HAP-1 (cell line): ENCODE data around the gene JADE3.

Experiments
- DNase-seq, 2 experiments: peaks; one replicate each; pipeline ENCODE4 v3.0.0-alpha.2; 2016 to 2020; ENCODE audit warnings: low spot score in 2 of 2
- H3K27me3 ChIP-seq: fragments of 250-450 bp; sonication (Bioruptor Pico); 2 replicates; pipeline ENCODE4 v1.5.1; 2020; ENCODE audit warnings: low read depth, mild to moderate bottlenecking, moderate library complexity
- H3K36me3 ChIP-seq: fragments of 250-450 bp; sonication (Bioruptor Pico); replicated peaks from 2 replicates; pipeline ENCODE4 v1.5.1; 2020; ENCODE audit warnings: mild to moderate bottlenecking
- H3K4me1 ChIP-seq: fragments of 250-450 bp; sonication (Bioruptor Pico); 2 replicates; pipeline ENCODE4 v1.5.1; 2020; ENCODE audit warnings: mild to moderate bottlenecking
- H3K4me3 ChIP-seq: fragments of 250-450 bp; sonication (Bioruptor Pico); 2 replicates; pipeline ENCODE4 v1.5.1; 2020; ENCODE audit warnings: mild to moderate bottlenecking, moderate library complexity
- H3K9me3 ChIP-seq: fragments of 250-450 bp; sonication (Bioruptor Pico); 2 replicates; pipeline ENCODE4 v1.5.1; 2020; ENCODE audit warnings: mild to moderate bottlenecking, moderate library complexity
- in situ Hi-C: fragments of 300-500 bp; cut with MboI; formaldehyde crosslinking; loops from 3 replicates; pipeline ENCODE4 v1.14.3; 2020; ENCODE audit warnings: low sequenced_read_pairs, inconsistent platforms, mixed read lengths

Gene JADE3

DNA sequence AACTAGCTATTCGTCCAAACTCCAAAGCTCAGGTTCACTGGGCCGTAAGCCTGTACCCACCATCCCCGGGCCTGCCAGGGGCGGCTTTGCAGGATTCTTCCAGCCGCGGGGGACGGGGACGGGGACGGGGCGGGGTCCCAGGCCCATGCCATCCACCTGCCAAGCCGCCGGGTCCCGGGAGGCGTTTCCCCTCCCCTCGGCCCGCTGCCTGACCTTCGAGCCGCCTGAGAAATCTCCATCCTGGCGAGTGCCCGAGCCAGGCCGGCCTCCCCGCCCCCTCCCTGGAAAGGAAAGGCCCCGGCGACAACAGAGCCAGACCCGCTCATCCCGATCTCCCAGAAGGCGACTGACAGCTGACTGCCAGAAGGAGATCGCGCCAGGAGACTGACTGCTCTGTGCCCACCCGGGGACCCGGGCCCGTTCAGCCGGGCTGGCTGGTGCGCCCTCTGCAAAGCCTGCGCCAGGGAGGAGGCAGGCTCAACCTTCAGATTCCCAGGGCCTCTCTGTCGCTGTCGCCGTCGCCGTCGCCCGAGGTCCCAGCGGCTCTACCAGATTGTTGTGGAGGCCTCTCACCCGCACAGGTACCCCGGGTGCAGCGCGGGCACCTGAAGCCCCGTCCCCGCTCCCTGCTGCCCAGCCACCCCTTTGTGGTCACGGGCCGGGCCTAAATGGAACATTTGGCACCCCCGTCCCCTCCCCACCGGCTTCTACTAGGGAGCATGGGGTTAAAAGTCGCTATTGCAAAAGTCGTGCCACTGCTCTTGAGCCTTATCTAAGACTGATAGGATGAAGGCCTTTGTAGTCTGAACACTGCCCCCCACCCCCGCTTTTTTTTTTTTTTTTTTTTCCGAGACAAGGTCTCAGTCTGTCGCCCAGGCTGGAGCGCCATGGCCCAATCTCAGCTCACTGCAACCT lies 166.2 kb downstream of the JADE3 start, which contains the start of gene RGN:
Gene RGN, plus strand, starts transcription at position 315 of the 915 bp plus-strand sequence. CDS start 2,702 bp downstream, outside the sequence.
- in situ Hi-C loops, result no loop called here
- H3K4me3 ChIP-seq, result no peak within 1 kb of the TSS
- peaks cover 9% of the 10 kb centered on the region for H3K4me1 ChIP-seq
- H3K27me3 ChIP-seq, result no peaks in the 10 kb centered on the region
- no peaks in the 10 kb centered on the region for H3K9me3 ChIP-seq
- no peaks in the 10 kb centered on the region for H3K36me3 ChIP-seq
- no peak for DNase-seq

DNA sequence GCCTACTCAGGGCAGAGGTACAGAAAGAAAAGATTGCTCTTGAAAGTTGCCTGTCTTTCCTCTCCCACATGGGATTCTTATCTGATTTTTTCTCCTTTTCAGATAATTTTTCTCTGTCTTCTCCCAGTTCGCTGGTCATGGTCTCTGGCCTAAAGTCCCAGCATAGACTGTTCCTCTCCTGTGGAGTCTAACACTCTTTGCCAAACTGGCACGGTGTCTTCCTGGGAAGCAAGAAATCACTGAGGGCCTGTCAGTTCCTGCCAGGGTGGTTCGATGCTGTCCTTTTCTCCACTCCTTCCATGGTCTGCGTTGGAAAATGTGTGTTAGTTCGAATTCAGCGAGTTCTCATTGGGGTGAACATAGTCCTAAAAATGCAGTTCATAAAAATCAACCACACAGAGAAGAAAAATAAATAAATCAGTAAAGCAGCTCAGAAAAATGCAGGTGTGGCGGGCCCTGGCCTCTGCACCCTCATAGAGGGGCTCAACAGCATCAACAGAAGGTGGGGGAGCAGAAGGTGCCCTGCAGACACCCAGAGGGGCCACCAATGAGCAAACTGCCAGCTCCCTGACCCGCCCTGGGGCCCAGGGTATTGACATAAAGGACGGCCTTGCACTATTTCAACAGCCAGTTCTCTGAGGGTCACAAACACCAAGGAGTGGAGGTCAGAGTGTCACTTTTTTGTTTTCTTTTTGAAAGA lies 168.1 kb downstream of the JADE3 start:
- Histone ChIP-seq H3K4me1 (peaks cover 9% of the 10 kb centered on the region), H3K9me3 (no peaks in the 10 kb centered on the region), H3K4me3 (no peak overlapping the region), H3K36me3 (no peaks in the 10 kb centered on the region), H3K27me3 (no peaks in the 10 kb centered on the region)
- DNase-seq, result no peak
- in situ Hi-C loops, result no loop called here

DNA sequence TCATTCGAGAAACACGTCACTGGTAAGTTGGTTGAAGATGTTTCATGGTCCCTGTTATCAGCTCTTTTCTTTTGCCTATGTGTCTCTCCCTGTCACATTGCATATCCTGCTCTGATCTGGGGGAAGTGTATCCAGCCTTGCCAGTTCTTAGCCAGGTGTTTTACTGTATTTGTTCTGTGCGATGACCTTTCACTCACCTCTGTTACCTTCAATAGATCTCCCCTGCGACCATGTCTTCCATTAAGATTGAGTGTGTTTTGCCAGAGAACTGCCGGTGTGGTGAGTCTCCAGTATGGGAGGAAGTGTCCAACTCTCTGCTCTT lies 168.7 kb downstream of the JADE3 start:
- no peaks in the 10 kb centered on the region for H3K9me3 ChIP-seq
- no peaks in the 10 kb centered on the region for H3K27me3 ChIP-seq
- H3K36me3 ChIP-seq, result no peaks in the 10 kb centered on the region
- in situ Hi-C loops, result no loop called here
- peaks cover 9% of the 10 kb centered on the region for H3K4me1 ChIP-seq
- DNase-seq, result no peak
- no peak overlapping the region for H3K4me3 ChIP-seq

DNA sequence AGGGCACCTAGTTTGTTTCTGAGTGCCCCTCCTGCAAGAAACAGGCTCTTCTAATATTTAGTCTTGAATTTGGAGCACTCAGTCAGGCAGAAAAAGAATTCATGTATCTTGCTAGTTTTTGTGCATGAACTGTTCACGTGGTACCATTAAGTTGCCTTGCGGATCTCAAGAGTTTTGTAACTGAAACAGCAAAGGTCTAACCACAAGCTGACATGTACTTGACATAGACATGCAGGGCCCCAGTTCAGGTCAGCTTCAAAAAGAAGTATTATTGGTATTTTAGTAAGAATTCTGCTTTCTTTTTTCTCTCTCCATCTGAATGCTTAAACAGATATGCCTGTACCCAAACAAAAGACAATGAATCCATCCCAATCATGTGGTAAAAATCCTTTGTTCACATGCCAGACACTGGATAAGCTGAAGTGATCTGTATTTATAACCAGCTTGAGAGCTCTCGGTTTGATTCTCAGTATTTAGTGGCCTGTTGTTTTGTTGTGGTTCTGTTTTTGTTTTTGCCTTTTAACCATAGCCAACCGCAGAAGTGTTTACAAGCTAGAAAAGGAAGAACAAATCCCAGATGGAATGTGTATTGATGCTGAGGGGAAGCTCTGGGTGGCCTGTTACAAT lies 179.0 kb downstream of the JADE3 start:
- in situ Hi-C loops, result loop anchor here (10.0 kb wide), 1 partner anchor 56 kb away; no protein-coding TSS in a partner anchor
- peak; percentile 47 to 91 for DNase-seq

DNA sequence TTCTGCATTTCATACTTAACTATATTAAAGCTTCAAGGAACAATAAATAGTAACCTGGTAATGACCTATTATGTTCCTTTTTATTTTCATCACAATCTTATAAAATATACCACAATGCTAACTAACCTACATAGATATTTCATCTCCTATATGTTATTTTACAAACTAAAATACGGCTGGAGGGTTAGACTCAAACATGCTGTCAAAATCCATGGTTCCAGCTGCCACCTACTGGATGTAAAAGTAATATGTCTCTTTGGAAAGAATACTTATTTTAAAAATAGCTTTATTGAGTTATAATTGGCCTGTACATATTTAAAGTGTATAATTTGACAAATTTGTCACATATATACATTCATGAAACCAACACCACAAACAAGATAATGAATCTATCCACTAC lies 181.0 kb downstream of the JADE3 start:
- in situ Hi-C loops, result loop anchor here (10.0 kb wide), 1 partner anchor 58 kb away; no protein-coding TSS in a partner anchor
- Histone ChIP-seq H3K4me1 (peaks cover 9% of the 10 kb centered on the region), H3K4me3 (no peak overlapping the region), H3K36me3 (no peaks in the 10 kb centered on the region), H3K27me3 (peaks cover 16% of the 10 kb centered on the region), H3K9me3 (no peaks in the 10 kb centered on the region)
- DNase-seq, result peak; percentile 40 to 48

More for the DNA sequence above, 179.0 kb downstream of the JADE3 start:
- no peaks in the 10 kb centered on the region for H3K36me3 ChIP-seq
- no peak overlapping the region for H3K4me3 ChIP-seq
- no peaks in the 10 kb centered on the region for H3K9me3 ChIP-seq
- H3K27me3 ChIP-seq, result peaks cover 16% of the 10 kb centered on the region
- peaks cover 9% of the 10 kb centered on the region for H3K4me1 ChIP-seq

DNA sequence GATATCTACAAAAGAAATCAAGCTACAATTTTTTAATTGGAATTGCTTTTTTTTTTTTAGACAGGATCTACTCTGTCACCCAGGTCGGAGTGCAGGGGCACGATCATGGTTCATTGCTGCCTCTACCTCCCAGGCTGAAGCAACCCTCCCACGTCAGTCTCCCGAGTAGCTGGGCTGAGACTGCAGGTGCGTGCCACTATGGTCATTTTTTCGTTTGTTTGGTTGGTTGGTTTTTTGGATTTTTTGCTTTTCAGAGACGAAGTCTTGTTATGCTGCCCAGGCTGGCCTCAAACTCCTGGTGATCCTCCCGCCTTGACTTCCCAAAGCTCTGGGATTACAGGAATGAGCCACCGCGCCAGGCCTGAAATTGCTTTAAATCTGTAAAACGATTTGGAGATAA lies 181.6 kb downstream of the JADE3 start:
- no peak for DNase-seq
- Histone ChIP-seq H3K27me3 (peaks cover 16% of the 10 kb centered on the region), H3K4me3 (no peak overlapping the region), H3K4me1 (peaks cover 9% of the 10 kb centered on the region), H3K9me3 (no peaks in the 10 kb centered on the region), H3K36me3 (no peaks in the 10 kb centered on the region)
- in situ Hi-C loops, result loop anchor here (10.0 kb wide), 1 partner anchor 59 kb away; no protein-coding TSS in a partner anchor

DNA sequence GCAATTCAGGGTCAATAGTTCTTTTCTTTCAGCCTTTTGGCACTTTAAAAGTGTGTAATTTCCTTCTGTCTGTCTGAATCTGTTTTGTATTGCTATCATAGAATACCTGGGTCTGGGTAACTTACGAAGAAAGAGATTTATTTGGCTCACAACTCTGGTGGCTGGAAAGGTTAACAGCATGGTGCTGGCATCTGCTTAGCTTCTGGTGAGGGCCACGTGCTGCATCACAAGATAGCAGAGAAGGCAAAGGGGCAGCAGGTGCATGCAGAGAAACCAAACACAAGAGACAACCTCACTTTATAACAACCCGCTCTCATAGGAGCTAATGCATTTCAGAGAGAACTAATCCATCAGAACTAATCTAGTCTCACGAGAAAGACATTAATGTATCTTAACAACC lies 184.8 kb downstream of the JADE3 start:
- no peak overlapping the region for H3K4me3 ChIP-seq
- H3K9me3 ChIP-seq, result no peaks in the 10 kb centered on the region
- no peak for DNase-seq
- H3K4me1 ChIP-seq, result no peaks in the 10 kb centered on the region
- in situ Hi-C loops, result loop anchor here (10.0 kb wide), 1 partner anchor 62 kb away; no protein-coding TSS in a partner anchor
- H3K27me3 ChIP-seq, result peaks cover 19% of the 10 kb centered on the region
- H3K36me3 ChIP-seq, result no peaks in the 10 kb centered on the region

DNA sequence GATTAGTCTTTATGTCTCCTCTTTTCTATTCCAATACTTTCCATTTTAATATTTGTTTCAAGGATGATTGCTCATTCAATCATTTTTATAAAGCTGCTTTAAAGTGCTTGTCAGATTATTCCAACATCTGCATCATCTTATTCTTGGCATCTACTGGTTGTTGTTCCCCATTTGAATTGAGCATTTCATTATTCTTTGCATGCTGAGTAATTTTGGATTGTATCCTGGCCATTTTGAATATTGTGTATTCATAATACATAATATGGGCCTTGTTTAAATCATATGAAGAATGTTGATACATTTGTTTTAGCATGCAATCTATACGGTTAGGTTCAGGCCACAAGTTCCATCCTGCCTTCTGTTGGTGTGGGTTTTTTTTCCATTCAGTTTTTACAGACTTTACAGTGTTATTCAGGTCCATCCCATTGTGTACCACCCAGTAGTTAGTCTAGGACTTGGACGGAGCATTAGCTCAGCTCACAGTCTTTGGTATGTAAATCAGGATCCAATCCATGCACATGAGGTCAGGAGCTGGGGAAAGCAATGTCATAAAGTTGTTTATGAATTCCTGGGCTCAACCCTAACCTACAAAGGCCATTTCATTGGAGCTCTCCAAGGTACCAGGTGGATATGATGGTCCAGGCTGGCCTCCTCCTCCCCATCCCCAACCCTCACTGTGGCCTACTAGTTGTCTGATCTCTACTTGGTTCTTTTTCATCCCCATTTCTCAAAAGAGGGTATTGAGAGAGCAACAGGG lies 186.3 kb downstream of the JADE3 start:
- no peaks in the 10 kb centered on the region for H3K9me3 ChIP-seq
- DNase-seq, result peak; percentile 43 to 59
- no peak overlapping the region for H3K4me3 ChIP-seq
- H3K4me1 ChIP-seq, result no peaks in the 10 kb centered on the region
- in situ Hi-C loops, result loop anchor here (10.0 kb wide), 1 partner anchor 64 kb away; no protein-coding TSS in a partner anchor
- no peaks in the 10 kb centered on the region for H3K36me3 ChIP-seq
- peaks cover 9% of the 10 kb centered on the region for H3K27me3 ChIP-seq

DNA sequence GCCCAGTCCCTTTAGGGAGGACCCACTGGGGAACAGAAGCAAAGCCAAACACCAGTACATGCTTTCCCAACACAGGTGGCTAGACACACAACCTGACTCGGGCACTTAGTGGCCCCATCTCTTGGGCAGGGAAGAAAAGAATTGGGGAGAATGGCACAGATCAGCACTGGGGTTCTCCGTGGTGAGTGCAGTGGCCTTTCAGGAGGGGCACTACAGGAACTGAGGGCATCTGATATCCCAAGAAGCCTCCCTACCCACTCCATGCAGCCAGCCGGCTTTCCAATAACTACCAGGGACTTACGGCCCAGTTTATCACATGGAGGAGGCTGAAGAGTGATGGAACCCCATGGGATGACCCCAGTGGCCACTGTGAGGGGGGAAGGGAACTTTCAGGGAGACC lies 189.0 kb downstream of the JADE3 start:
- no peaks in the 10 kb centered on the region for H3K36me3 ChIP-seq
- no peaks in the 10 kb centered on the region for H3K9me3 ChIP-seq
- H3K4me3 ChIP-seq, result no peak overlapping the region
- H3K4me1 ChIP-seq, result no peaks in the 10 kb centered on the region
- H3K27me3 ChIP-seq, result 0 out of 2 replicates have a peak, but pooled peaks cover 3% of the 10 kb centered on the region
- no peak for DNase-seq
- in situ Hi-C loops, result no loop called here
